ENCODE results near the gene ADM.

ADM gene

DNA sequence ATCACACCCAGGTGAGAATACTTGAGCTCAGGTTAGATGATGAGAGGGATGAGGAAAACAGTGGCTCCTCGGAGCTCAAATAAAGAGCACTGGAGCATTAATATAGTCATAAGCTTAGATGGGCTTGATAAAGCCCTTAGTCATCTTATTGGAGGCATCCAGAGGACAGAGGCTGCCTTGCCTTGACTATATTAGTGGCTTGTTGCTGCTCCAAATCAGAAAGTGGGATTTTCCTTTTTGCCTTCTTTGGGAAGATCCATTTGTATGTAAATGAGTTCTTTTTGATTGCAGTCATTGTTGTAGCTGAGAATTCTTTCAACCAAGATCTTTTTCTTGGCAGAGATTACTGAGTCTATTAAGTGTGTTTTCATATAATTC, 18.9 kb downstream of the ADM start:
- no peak overlapping the region for H3K9ac ChIP-seq (ENCODE audit: low read length)

GRCh38 chr11:10324474-10324873, 19.6 kb downstream of the ADM start:
- Histone ChIP-seq H4K20me1 (ENCODE audit: low read depth, low read length) (no peaks in the 10 kb centered on the region), H3K4me3 (ENCODE audit: insufficient read depth, low read length, poor library complexity, severe bottlenecking) (no peak overlapping the region), H3K27me3 (ENCODE audit: low read length) (no peaks in the 10 kb centered on the region), H3K9me2 (replicated peaks; ENCODE audit: insufficient read depth, low read length) (no peaks in the 10 kb centered on the region), H3F3A (ENCODE audit: insufficient read depth) (no peaks in the 10 kb centered on the region), H3K9me3 (ENCODE audit: insufficient read depth, low read length) (no peaks in the 10 kb centered on the region), H3K9ac (ENCODE audit: low read length) (no peak overlapping the region), H3K79me2 (ENCODE audit: insufficient read depth, low read length) (no peaks in the 10 kb centered on the region), H3K4me2 (ENCODE audit: low read depth, low read length, poor library complexity, severe bottlenecking) (no peak overlapping the region), H2AFZ (ENCODE audit: low read depth, low read length, severe bottlenecking) (no peak overlapping the region), H3K36me3 (ENCODE audit: low read length) (no peaks in the 10 kb centered on the region), H3K27ac (ENCODE audit: low read depth, low read length) (no peak overlapping the region)
- no peak for TF ChIP-seq EZH2phosphoT487 (conservative IDR thresholded peaks at IDR 0.05; ENCODE audit: low read length)
- no peak for TF ChIP-seq CTCF (IDR thresholded peaks at IDR 0.05; ENCODE audit: insufficient read depth, low read length, poor library complexity, severe bottlenecking)

More for the DNA sequence above, 18.9 kb downstream of the ADM start:
- Histone ChIP-seq H3K27ac (ENCODE audit: low read depth, low read length) (no peak overlapping the region), H4K20me1 (ENCODE audit: low read depth, low read length) (no peaks in the 10 kb centered on the region), H3K27me3 (ENCODE audit: low read length) (no peaks in the 10 kb centered on the region), H3K79me2 (ENCODE audit: insufficient read depth, low read length) (no peaks in the 10 kb centered on the region), H3K4me3 (ENCODE audit: insufficient read depth, low read length, poor library complexity, severe bottlenecking) (no peak overlapping the region), H3F3A (ENCODE audit: insufficient read depth) (no peaks in the 10 kb centered on the region), H3K36me3 (ENCODE audit: low read length) (no peaks in the 10 kb centered on the region), H2AFZ (ENCODE audit: low read depth, low read length, severe bottlenecking) (no peak overlapping the region), H3K9me2 (replicated peaks; ENCODE audit: insufficient read depth, low read length) (no peaks in the 10 kb centered on the region), H3K4me2 (ENCODE audit: low read depth, low read length, poor library complexity, severe bottlenecking) (no peak overlapping the region), H3K9me3 (ENCODE audit: insufficient read depth, low read length) (no peaks in the 10 kb centered on the region)
- TF ChIP-seq CTCF (IDR thresholded peaks at IDR 0.05; ENCODE audit: insufficient read depth, low read length, poor library complexity, severe bottlenecking) = no peak
- no peak for TF ChIP-seq EZH2phosphoT487 (conservative IDR thresholded peaks at IDR 0.05; ENCODE audit: low read length)

- TF ChIP-seq EZH2phosphoT487 (conservative IDR thresholded peaks at IDR 0.05; ENCODE audit: low read length) (no peak), CTCF (IDR thresholded peaks at IDR 0.05; ENCODE audit: insufficient read depth, low read length, poor library complexity, severe bottlenecking) (no peak)
- Histone ChIP-seq H3K9me3 (ENCODE audit: insufficient read depth, low read length) (no peaks in the 10 kb centered on the region), H3K27ac (ENCODE audit: low read depth, low read length) (no peak overlapping the region), H3K27me3 (ENCODE audit: low read length) (no peaks in the 10 kb centered on the region), H3K9me2 (replicated peaks; ENCODE audit: insufficient read depth, low read length) (no peaks in the 10 kb centered on the region), H4K20me1 (ENCODE audit: low read depth, low read length) (no peaks in the 10 kb centered on the region), H2AFZ (ENCODE audit: low read depth, low read length, severe bottlenecking) (no peak overlapping the region), H3K9ac (ENCODE audit: low read length) (no peak overlapping the region), H3F3A (ENCODE audit: insufficient read depth) (no peaks in the 10 kb centered on the region), H3K79me2 (ENCODE audit: insufficient read depth, low read length) (no peaks in the 10 kb centered on the region), H3K4me3 (ENCODE audit: insufficient read depth, low read length, poor library complexity, severe bottlenecking) (no peak overlapping the region), H3K36me3 (ENCODE audit: low read length) (no peaks in the 10 kb centered on the region), H3K4me2 (ENCODE audit: low read depth, low read length, poor library complexity, severe bottlenecking) (no peak overlapping the region)
Observed at GRCh38 chr11:10325277-10326011, 20.6 kb downstream of the ADM start.

Data from SU-DHL-6 (cell line).